GM19455 (cell line): Measurements from ENCODE around the gene MYH4.

ENCODE experiments used
- ATAC-seq: cut with Tn5 transposase; IDR thresholded peaks from one replicate; pipeline ENCODE4 v1.9.1; 2021; ENCODE audit not compliant: unreplicated experiment

The MYH4 gene

GRCh38 chr17:10469459-10469858, at the start of gene MYH4:
Gene MYH4 (minus strand): TSS chr17:10469559. CDS start chr17:10466745, 2,814 bp downstream.
- ATAC-seq, result no peak

- no peak for ATAC-seq
These were observed 49.1 kb upstream of the MYH4 start, which contains the start of gene MYH1 for GRCh38 chr17:10518271-10519037. Gene MYH1 (minus strand): TSS chr17:10518542. CDS start chr17:10516642, 1,900 bp downstream.

- no peak for ATAC-seq
These were observed 47.3 kb upstream of the MYH4 start for GRCh38 chr17:10516638-10517037.

- no peak for ATAC-seq
These were observed 46.7 kb upstream of the MYH4 start for GRCh38 chr17:10516065-10516464.

- no peak for ATAC-seq
These were observed 44.1 kb upstream of the MYH4 start for GRCh38 chr17:10513299-10514067.

GRCh38 chr17:10512856-10513255, 43.5 kb upstream of the MYH4 start:
- ATAC-seq, result no peak

- ATAC-seq, result no peak
These were observed 30.6 kb upstream of the MYH4 start for GRCh38 chr17:10499950-10500349.

GRCh38 chr17:10492004-10492403, 22.6 kb upstream of the MYH4 start:
- no peak for ATAC-seq

GRCh38 chr17:10482252-10482651, 12.9 kb upstream of the MYH4 start:
- no peak for ATAC-seq

- no peak for ATAC-seq
These were observed 8.3 kb upstream of the MYH4 start for GRCh38 chr17:10477701-10478100.

- ATAC-seq, result no peak
These were observed 5.2 kb upstream of the MYH4 start for GRCh38 chr17:10474536-10474935.

- no peak for ATAC-seq
These were observed 2.5 kb upstream of the MYH4 start for GRCh38 chr17:10471858-10472257.

GRCh38 chr17:10463402-10463801, 6.0 kb downstream of the MYH4 start:
- ATAC-seq, result no peak

- no peak for ATAC-seq
These were observed 9.3 kb downstream of the MYH4 start for GRCh38 chr17:10460062-10460461.

GRCh38 chr17:10458701-10459100, 10.7 kb downstream of the MYH4 start:
- no peak for ATAC-seq

GRCh38 chr17:10457952-10458351, 11.4 kb downstream of the MYH4 start:
- no peak for ATAC-seq

- ATAC-seq, result no peak
These were observed 22.1 kb downstream of the MYH4 start for GRCh38 chr17:10447026-10447931.

- no peak for ATAC-seq
These were observed 29.5 kb downstream of the MYH4 start for GRCh38 chr17:10439816-10440215.

- ATAC-seq, result no peak
These were observed 34.3 kb downstream of the MYH4 start for GRCh38 chr17:10435096-10435495.

- ATAC-seq, result no peak
These were observed 39.8 kb downstream of the MYH4 start for GRCh38 chr17:10429421-10430045.

GRCh38 chr17:10428781-10429180, 40.6 kb downstream of the MYH4 start:
- ATAC-seq, result no peak
